Mesodermal cell (in vitro differentiated cells): ENCODE measurements around the gene SIX3.

Experiments
- H3K27ac ChIP-seq: 2 replicates; pipeline ENCODE4 v1.7.0; 2013; ENCODE audit warnings: mild to moderate bottlenecking, low read depth, low read length, moderate library complexity; ENCODE audit not compliant: severe bottlenecking
- H3K36me3 ChIP-seq: 2 replicates; pipeline ENCODE4 v1.7.1; 2013; ENCODE audit warnings: mild to moderate bottlenecking, low read length, moderate library complexity; ENCODE audit not compliant: control insufficient read depth, insufficient read depth
- H3K4me1 ChIP-seq: one replicate; pipeline ENCODE4 v1.7.1; 2013; ENCODE audit warnings: mild to moderate bottlenecking, low read length; ENCODE audit not compliant: insufficient read depth, control insufficient read depth, poor library complexity, severe bottlenecking
- H3K4me3 ChIP-seq: 2 replicates; pipeline ENCODE4 v1.7.0; 2013; ENCODE audit warnings: low read length, control low read depth, mild to moderate bottlenecking; ENCODE audit not compliant: insufficient read depth, poor library complexity, severe bottlenecking; ENCODE audit errors: extremely low read depth
- H3K9me3 ChIP-seq: 2 replicates; pipeline ENCODE4 v1.7.1; 2013; ENCODE audit warnings: mild to moderate bottlenecking, low read length, moderate library complexity; ENCODE audit not compliant: control insufficient read depth
- WGBS, 2 experiments: methylation state at CpG; one replicate each; pipeline ENCODE4 v1.1.5; 2013; ENCODE audit warnings: missing lambda C conversion rate in 2 of 2; ENCODE audit not compliant: insufficient coverage in 2 of 2; 5-methylcytosine and 5-hydroxymethylcytosine counted together

Gene SIX3

GRCh38 chr2:44979581-44979980 is 38.1 kb downstream of the SIX3 start:
- Histone ChIP-seq H3K9me3 (no peaks in the 10 kb centered on the region), H3K27ac (no peak overlapping the region), H3K4me3 (no peak overlapping the region), H3K4me1 (peaks cover 5% of the 10 kb centered on the region), H3K36me3 (no peaks in the 10 kb centered on the region)
- WGBS, 2 experiments = 81 to 89% methylated on average over 10 of the region's 11 CpGs

- 68 to 72% methylated on average over 6 of the region's 9 CpGs for WGBS, 2 experiments
- H3K36me3 ChIP-seq = no peaks in the 10 kb centered on the region
- no peak overlapping the region for H3K4me3 ChIP-seq
- no peak overlapping the region for H3K27ac ChIP-seq
- no peaks in the 10 kb centered on the region for H3K4me1 ChIP-seq
- no peaks in the 10 kb centered on the region for H3K9me3 ChIP-seq
These were observed 39.5 kb downstream of the SIX3 start for GRCh38 chr2:44980751-44981713.

GRCh38 chr2:44981714-44982108 is 40.2 kb downstream of the SIX3 start:
- no peak overlapping the region for H3K27ac ChIP-seq
- H3K9me3 ChIP-seq = no peaks in the 10 kb centered on the region
- WGBS, 2 experiments = 15% methylated on average over 14 of the region's 14 CpGs
- no peak overlapping the region for H3K4me3 ChIP-seq
- H3K4me1 ChIP-seq = no peaks in the 10 kb centered on the region
- no peaks in the 10 kb centered on the region for H3K36me3 ChIP-seq

GRCh38 chr2:44983836-44984604 is 42.5 kb downstream of the SIX3 start:
- Histone ChIP-seq H3K9me3 (peaks cover 6% of the 10 kb centered on the region), H3K4me1 (no peaks in the 10 kb centered on the region), H3K4me3 (no peak overlapping the region), H3K27ac (no peak overlapping the region), H3K36me3 (no peaks in the 10 kb centered on the region)
- 83 to 86% methylated on average over 4 of the region's 9 CpGs for WGBS, 2 experiments

- Histone ChIP-seq H3K36me3 (no peaks in the 10 kb centered on the region), H3K4me1 (no peaks in the 10 kb centered on the region), H3K4me3 (no peak overlapping the region), H3K9me3 (peaks cover 6% of the 10 kb centered on the region), H3K27ac (no peak overlapping the region)
- 92 to 96% methylated on average over 2 of the region's 2 CpGs for WGBS, 2 experiments
These were observed 47.7 kb downstream of the SIX3 start for GRCh38 chr2:44989176-44989575.

GRCh38 chr2:44994377-44994776 is 52.9 kb downstream of the SIX3 start:
- H3K9me3 ChIP-seq = no peaks in the 10 kb centered on the region
- H3K27ac ChIP-seq = no peak overlapping the region
- no peak overlapping the region for H3K4me3 ChIP-seq
- H3K4me1 ChIP-seq = no peaks in the 10 kb centered on the region
- no peaks in the 10 kb centered on the region for H3K36me3 ChIP-seq
- WGBS, 2 experiments = 89% methylated on average over 1 of the region's 1 CpG; no CpG with 5 or more reads in 1 of the 2 experiments
